ENCODE measurements around the gene PAK1IP1.
A peak's percentile ranks its signal among the peaks of the same experiment; 100 is the strongest.
"Not testable (repeated sequence)": the region's sequence is repeated elsewhere in the genome, so short reads cannot be mapped to it uniquely, and the experiment has no call there.

The PAK1IP1 gene

GRCh38 chr6:10694302-10695085 is at the start of gene PAK1IP1, which contains the start of gene C6orf52:
Gene PAK1IP1, plus strand, starts transcription at chr6:10694972. Its CDS starts 14 bp downstream, at chr6:10694986.
Gene C6orf52, minus strand, starts transcription at chr6:10694616. Its CDS starts 7,066 bp downstream, at chr6:10687550.
- peak; percentile 87 for DNase-seq (ENCODE audit: low read depth)

- DNase-seq (ENCODE audit: low read depth): no peak
These were observed 39.2 kb upstream of the PAK1IP1 start for GRCh38 chr6:10655508-10656055.

- no peak for DNase-seq (ENCODE audit: low read depth)
These were observed 35.7 kb upstream of the PAK1IP1 start for GRCh38 chr6:10658910-10659698.

GRCh38 chr6:10659699-10660348 is 34.9 kb upstream of the PAK1IP1 start:
- no peak for DNase-seq (ENCODE audit: low read depth)

GRCh38 chr6:10660431-10661191 is 34.2 kb upstream of the PAK1IP1 start:
- DNase-seq (ENCODE audit: low read depth): not testable (repeated sequence)

GRCh38 chr6:10662207-10662606 is 32.6 kb upstream of the PAK1IP1 start:
- no peak for DNase-seq (ENCODE audit: low read depth)

- no peak for DNase-seq (ENCODE audit: low read depth)
These were observed 32.0 kb upstream of the PAK1IP1 start for GRCh38 chr6:10662742-10663141.

- DNase-seq (ENCODE audit: low read depth): not testable (repeated sequence)
These were observed 29.2 kb upstream of the PAK1IP1 start for GRCh38 chr6:10665595-10665994.

GRCh38 chr6:10668126-10668917 is 26.4 kb upstream of the PAK1IP1 start:
- no peak for DNase-seq (ENCODE audit: low read depth)

- no peak for DNase-seq (ENCODE audit: low read depth)
These were observed 18.4 kb upstream of the PAK1IP1 start for GRCh38 chr6:10676403-10676802.

- DNase-seq (ENCODE audit: low read depth): no peak
These were observed 16.3 kb upstream of the PAK1IP1 start for GRCh38 chr6:10678456-10678855.

- no peak for DNase-seq (ENCODE audit: low read depth)
These were observed 13.0 kb upstream of the PAK1IP1 start for GRCh38 chr6:10681795-10682194.

GRCh38 chr6:10682355-10682988 is 12.3 kb upstream of the PAK1IP1 start:
- DNase-seq (ENCODE audit: low read depth): no peak

GRCh38 chr6:10684618-10685017 is 10.2 kb upstream of the PAK1IP1 start:
- no peak for DNase-seq (ENCODE audit: low read depth)

GRCh38 chr6:10685092-10685915 is 9.5 kb upstream of the PAK1IP1 start:
- no peak for DNase-seq (ENCODE audit: low read depth)

- no peak for DNase-seq (ENCODE audit: low read depth)
These were observed 7.9 kb upstream of the PAK1IP1 start for GRCh38 chr6:10686901-10687300.

- DNase-seq (ENCODE audit: low read depth): no peak
These were observed 7.2 kb upstream of the PAK1IP1 start for GRCh38 chr6:10687582-10687981.

- DNase-seq (ENCODE audit: low read depth): no peak
These were observed 3.9 kb upstream of the PAK1IP1 start for GRCh38 chr6:10690651-10691445.

Measured in GM04504 (cell line).